NOMO-1 treated with dmso at 0.1 percent for 144 hours (cell line): ENCODE data around the gene CYRIA.

Experiments used
- DNase-seq: peaks from one replicate; lab custom pipeline; 2025; ENCODE audit not compliant: unreplicated experiment; lab: John Stamatoyannopoulos, UW

Gene CYRIA

GRCh38 chr2:16632598-16632997 lies 33.0 kb downstream of the CYRIA start:
- DNase-seq, result no peak

- DNase-seq, result peak; percentile 82
Measured at GRCh38 chr2:16630463-16630862, 35.2 kb downstream of the CYRIA start.

GRCh38 chr2:16629770-16630169 lies 35.9 kb downstream of the CYRIA start:
- DNase-seq, result no peak

- no peak for DNase-seq
Measured at GRCh38 chr2:16629044-16629443, 36.6 kb downstream of the CYRIA start.

GRCh38 chr2:16628314-16628713 lies 37.3 kb downstream of the CYRIA start:
- no peak for DNase-seq

GRCh38 chr2:16626997-16627605 lies 38.5 kb downstream of the CYRIA start:
- DNase-seq, result no peak

- DNase-seq, result no peak
Measured at GRCh38 chr2:16626497-16626896, 39.1 kb downstream of the CYRIA start.

GRCh38 chr2:16625759-16626158 lies 39.9 kb downstream of the CYRIA start:
- DNase-seq, result no peak

GRCh38 chr2:16625201-16625729 lies 40.4 kb downstream of the CYRIA start:
- peak; percentile 92 for DNase-seq

- no peak for DNase-seq
Measured at GRCh38 chr2:16624436-16624780, 41.2 kb downstream of the CYRIA start.

- no peak for DNase-seq
Measured at GRCh38 chr2:16623564-16624435, 41.8 kb downstream of the CYRIA start.

- DNase-seq, result no peak
Measured at GRCh38 chr2:16623031-16623430, 42.6 kb downstream of the CYRIA start.

- DNase-seq, result peak; percentile 38
Measured at GRCh38 chr2:16622399-16622968, 43.1 kb downstream of the CYRIA start.

- DNase-seq, result no peak
Measured at GRCh38 chr2:16621316-16621715, 44.3 kb downstream of the CYRIA start.

- DNase-seq, result no peak
Measured at GRCh38 chr2:16620590-16620989, 45.0 kb downstream of the CYRIA start.

- no peak for DNase-seq
Measured at GRCh38 chr2:16619576-16620245, 45.9 kb downstream of the CYRIA start.

GRCh38 chr2:16617282-16618266 lies 48.1 kb downstream of the CYRIA start:
- DNase-seq, result peak; percentile 48
